GM18499 (cell line): Measurements from ENCODE around the gene MYH3.

Source experiments
- ATAC-seq: cut with Tn5 transposase; IDR thresholded peaks from one replicate; pipeline ENCODE4 v1.9.1; 2021; ENCODE audit warnings: moderate number of reproducible peaks; ENCODE audit not compliant: insufficient read depth, unreplicated experiment

The MYH3 gene

GRCh38 chr17:10616502-10617119 lies 40.5 kb downstream of the MYH3 start:
- no peak for ATAC-seq

GRCh38 chr17:10614536-10615155 lies 42.5 kb downstream of the MYH3 start:
- no peak for ATAC-seq

GRCh38 chr17:10613775-10614513 lies 43.2 kb downstream of the MYH3 start:
- no peak for ATAC-seq

GRCh38 chr17:10612957-10613744 lies 44.0 kb downstream of the MYH3 start:
- no peak for ATAC-seq

GRCh38 chr17:10610884-10611283 lies 46.2 kb downstream of the MYH3 start:
- ATAC-seq: no peak

GRCh38 chr17:10608244-10608643 lies 48.9 kb downstream of the MYH3 start:
- no peak for ATAC-seq

GRCh38 chr17:10606110-10606509 lies 51.0 kb downstream of the MYH3 start:
- no peak for ATAC-seq

- ATAC-seq: no peak
These were observed 51.8 kb downstream of the MYH3 start for GRCh38 chr17:10605221-10605783.

- no peak for ATAC-seq
These were observed 52.6 kb downstream of the MYH3 start for GRCh38 chr17:10604521-10604920.

- no peak for ATAC-seq
These were observed 53.2 kb downstream of the MYH3 start for GRCh38 chr17:10603931-10604330.

GRCh38 chr17:10600571-10600970 lies 56.5 kb downstream of the MYH3 start:
- ATAC-seq: no peak

GRCh38 chr17:10598621-10599020 lies 58.5 kb downstream of the MYH3 start:
- no peak for ATAC-seq

- no peak for ATAC-seq
These were observed 67.5 kb downstream of the MYH3 start for GRCh38 chr17:10589553-10590145.

GRCh38 chr17:10585529-10585928 lies 71.6 kb downstream of the MYH3 start:
- no peak for ATAC-seq

- ATAC-seq: no peak
These were observed 73.3 kb downstream of the MYH3 start for GRCh38 chr17:10583834-10584233.

GRCh38 chr17:10579270-10579669 lies 77.8 kb downstream of the MYH3 start:
- ATAC-seq: no peak
